Measurements from ENCODE around the gene SEZ6. TPM values are rescaled to one million over a fixed set of nuclear protein-coding genes. Genes with fewer than 3 reads are reported as not detected.

The SEZ6 gene
- total and polyA plus RNA-seq, 10 of the 15 experiments (the other 5 are each of a cell fraction or from before 2014, with no cell fraction given) = 0.05 to 0.87 (median 0.17) TPM; not detected in 4

- Histone ChIP-seq H3K4me3 (no peak overlapping the region), H2AFZ (ENCODE audit: control insufficient read depth, low read depth, low read length) (no peak overlapping the region), H3K9me3 (replicated peaks; ENCODE audit: control insufficient read depth, insufficient read depth, low read length) (no peaks in the 10 kb centered on the region), H3K27me3 (replicated peaks in 1 of 2; ENCODE audit: control insufficient read depth in 2 of 2, insufficient read depth in 2 of 2, low read length in 1 of 2) (no peaks in the 10 kb centered on the region), H3K27ac (ENCODE audit: control insufficient read depth, insufficient read depth) (no peak overlapping the region), H3K4me2 (ENCODE audit: control insufficient read depth, insufficient read depth) (no peak overlapping the region), H3K79me2 (ENCODE audit: control insufficient read depth, insufficient read depth, low read length) (no peaks in the 10 kb centered on the region), H3K36me3 (ENCODE audit: control insufficient read depth in 2 of 2, insufficient read depth in 2 of 2, low read length in 1 of 2) (no peaks in the 10 kb centered on the region), H3K9ac (ENCODE audit: control insufficient read depth, insufficient read depth, low read length) (no peak overlapping the region), H3K4me1 (ENCODE audit: control insufficient read depth, insufficient read depth, low read length) (no peaks in the 10 kb centered on the region), H4K20me1 (ENCODE audit: control insufficient read depth, insufficient read depth) (no peaks in the 10 kb centered on the region)
- ChIA-PET POLR2A (no interaction called here), CTCF (no interaction called here), SMC1A (ENCODE audit: uncharacterized antibody, unreplicated experiment) (no interaction called here), RAD21 (ENCODE audit: unreplicated experiment) (no interaction called here)
- intact Hi-C loops (cut with micrococcal nuclease; ENCODE audit: unreplicated experiment) = no loop called here
- FAIRE-seq = no peak
- DNase-seq (ENCODE audit: low read depth, low spot score) = no peak
- in situ Hi-C loops (cut with MboI) = no loop called here
- no TSS peak for BruUV-seq (replicated peaks)
- ATAC-seq = no peak
- TF ChIP-seq ZZZ3 (IDR thresholded peaks at IDR 0.05; ENCODE audit: control insufficient read depth, insufficient read length, low read depth) = no peak
- TF ChIP-seq, protein P1, sequence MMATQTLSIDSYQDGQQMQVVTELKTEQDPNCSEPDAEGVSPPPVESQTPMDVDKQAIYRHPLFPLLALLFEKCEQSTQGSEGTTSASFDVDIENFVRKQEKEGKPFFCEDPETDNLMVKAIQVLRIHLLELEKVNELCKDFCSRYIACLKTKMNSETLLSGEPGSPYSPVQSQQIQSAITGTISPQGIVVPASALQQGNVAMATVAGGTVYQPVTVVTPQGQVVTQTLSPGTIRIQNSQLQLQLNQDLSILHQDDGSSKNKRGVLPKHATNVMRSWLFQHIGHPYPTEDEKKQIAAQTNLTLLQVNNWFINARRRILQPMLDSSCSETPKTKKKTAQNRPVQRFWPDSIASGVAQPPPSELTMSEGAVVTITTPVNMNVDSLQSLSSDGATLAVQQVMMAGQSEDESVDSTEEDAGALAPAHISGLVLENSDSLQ (IDR thresholded peaks at IDR 0.05) = no peak
- TF ChIP-seq NR2F1 (conservative IDR thresholded peaks at IDR 0.05) = no peak
- no peak for TF ChIP-seq HDGF (IDR thresholded peaks at IDR 0.05)
- no peak for TF ChIP-seq RCOR1 (conservative IDR thresholded peaks at IDR 0.05; ENCODE audit: low read depth, low read length)
- no peak for TF ChIP-seq ETV6 (conservative IDR thresholded peaks at IDR 0.05 in 1 of 2, IDR thresholded peaks at IDR 0.05 in 1 of 2; ENCODE audit: borderline replicate concordance in 1 of 2, low read depth in 1 of 2)
- TF ChIP-seq SMC3 (IDR thresholded peaks at IDR 0.05; ENCODE audit: borderline replicate concordance, low read length) = no peak
- no peak for TF ChIP-seq ZNF687 (IDR thresholded peaks at IDR 0.05)
- no peak for TF ChIP-seq JUNB (IDR thresholded peaks at IDR 0.05)
- TF ChIP-seq SMAD5 (IDR thresholded peaks at IDR 0.05; ENCODE audit: low read depth) = no peak
- TF ChIP-seq, protein P2, sequence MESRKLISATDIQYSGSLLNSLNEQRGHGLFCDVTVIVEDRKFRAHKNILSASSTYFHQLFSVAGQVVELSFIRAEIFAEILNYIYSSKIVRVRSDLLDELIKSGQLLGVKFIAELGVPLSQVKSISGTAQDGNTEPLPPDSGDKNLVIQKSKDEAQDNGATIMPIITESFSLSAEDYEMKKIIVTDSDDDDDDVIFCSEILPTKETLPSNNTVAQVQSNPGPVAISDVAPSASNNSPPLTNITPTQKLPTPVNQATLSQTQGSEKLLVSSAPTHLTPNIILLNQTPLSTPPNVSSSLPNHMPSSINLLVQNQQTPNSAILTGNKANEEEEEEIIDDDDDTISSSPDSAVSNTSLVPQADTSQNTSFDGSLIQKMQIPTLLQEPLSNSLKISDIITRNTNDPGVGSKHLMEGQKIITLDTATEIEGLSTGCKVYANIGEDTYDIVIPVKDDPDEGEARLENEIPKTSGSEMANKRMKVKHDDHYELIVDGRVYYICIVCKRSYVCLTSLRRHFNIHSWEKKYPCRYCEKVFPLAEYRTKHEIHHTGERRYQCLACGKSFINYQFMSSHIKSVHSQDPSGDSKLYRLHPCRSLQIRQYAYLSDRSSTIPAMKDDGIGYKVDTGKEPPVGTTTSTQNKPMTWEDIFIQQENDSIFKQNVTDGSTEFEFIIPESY (IDR thresholded peaks at IDR 0.05) = no peak
- TF ChIP-seq, protein P3, sequence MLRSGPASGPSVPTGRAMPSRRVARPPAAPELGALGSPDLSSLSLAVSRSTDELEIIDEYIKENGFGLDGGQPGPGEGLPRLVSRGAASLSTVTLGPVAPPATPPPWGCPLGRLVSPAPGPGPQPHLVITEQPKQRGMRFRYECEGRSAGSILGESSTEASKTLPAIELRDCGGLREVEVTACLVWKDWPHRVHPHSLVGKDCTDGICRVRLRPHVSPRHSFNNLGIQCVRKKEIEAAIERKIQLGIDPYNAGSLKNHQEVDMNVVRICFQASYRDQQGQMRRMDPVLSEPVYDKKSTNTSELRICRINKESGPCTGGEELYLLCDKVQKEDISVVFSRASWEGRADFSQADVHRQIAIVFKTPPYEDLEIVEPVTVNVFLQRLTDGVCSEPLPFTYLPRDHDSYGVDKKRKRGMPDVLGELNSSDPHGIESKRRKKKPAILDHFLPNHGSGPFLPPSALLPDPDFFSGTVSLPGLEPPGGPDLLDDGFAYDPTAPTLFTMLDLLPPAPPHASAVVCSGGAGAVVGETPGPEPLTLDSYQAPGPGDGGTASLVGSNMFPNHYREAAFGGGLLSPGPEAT (IDR thresholded peaks at IDR 0.05; ENCODE audit: low read depth) = no peak
- no peak for TF ChIP-seq HDAC6 (IDR thresholded peaks at IDR 0.05; ENCODE audit: unreplicated experiment)
- TF ChIP-seq, protein P4, sequence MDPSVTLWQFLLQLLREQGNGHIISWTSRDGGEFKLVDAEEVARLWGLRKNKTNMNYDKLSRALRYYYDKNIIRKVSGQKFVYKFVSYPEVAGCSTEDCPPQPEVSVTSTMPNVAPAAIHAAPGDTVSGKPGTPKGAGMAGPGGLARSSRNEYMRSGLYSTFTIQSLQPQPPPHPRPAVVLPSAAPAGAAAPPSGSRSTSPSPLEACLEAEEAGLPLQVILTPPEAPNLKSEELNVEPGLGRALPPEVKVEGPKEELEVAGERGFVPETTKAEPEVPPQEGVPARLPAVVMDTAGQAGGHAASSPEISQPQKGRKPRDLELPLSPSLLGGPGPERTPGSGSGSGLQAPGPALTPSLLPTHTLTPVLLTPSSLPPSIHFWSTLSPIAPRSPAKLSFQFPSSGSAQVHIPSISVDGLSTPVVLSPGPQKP (IDR thresholded peaks at IDR 0.05; ENCODE audit: low read depth, low read length) = no peak
- no peak for TF ChIP-seq POLR2AphosphoS5 (IDR thresholded peaks at IDR 0.05; ENCODE audit: low read length)
Observed at GRCh38 chr17:28989028-28989427, 16.8 kb downstream of the SEZ6 start.

Measured in GM12878 (cell line).